ENCODE results near the gene SKI. TPM values are rescaled to one million over a fixed set of nuclear protein-coding genes. Genes with fewer than 3 reads are reported as not detected.

Gene SKI
- total RNA-seq, 1 experiment from 2014 or later = 89.5 TPM

GRCh38 chr1:2323451-2323974 is 95.4 kb downstream of the SKI start:
- no peak overlapping the region for H3K4me3 Mint-ChIP-seq
- H2AFZ ChIP-seq (ENCODE audit: low read length) = no peak overlapping the region
- no peak overlapping the region for H2BK12ac ChIP-seq (ENCODE audit: insufficient read length, low read depth, low read length)
- no peak overlapping the region for H3K27ac Mint-ChIP-seq
- H4K8ac ChIP-seq (replicated peaks; ENCODE audit: insufficient read length, low read depth, low read length) = no peak overlapping the region
- H3K23ac ChIP-seq (ENCODE audit: insufficient read length, low read depth, low read length) = no peak overlapping the region
- no peak overlapping the region for H2AK5ac ChIP-seq (ENCODE audit: insufficient read length, low read length)
- no CpG with 5 or more reads among the region's 16 CpGs for WGBS (ENCODE audit: extremely low coverage, insufficient read length, low lambda C conversion rate)
- peak overlapping the region; percentile 90; the same call in 1 of the 2 replicates for H2BK15ac ChIP-seq (ENCODE audit: low read depth, low read length)
- TF ChIP-seq CTCF (conservative IDR thresholded peaks at IDR 0.05) = no peak
- peak overlapping the region; percentile 61; the same call in 1 of the 2 replicates for H3K4ac ChIP-seq (ENCODE audit: low read depth, low read length)
- peak overlapping the region; percentile 69 for H2BK120ac ChIP-seq (ENCODE audit: low read depth, low read length, poor library complexity, severe bottlenecking)
- peak overlapping the region; percentile 90 for H4K91ac ChIP-seq (ENCODE audit: insufficient read length, low read depth, low read length)
- no peaks in the 10 kb centered on the region for H3K23me2 ChIP-seq (ENCODE audit: insufficient read length, low read depth, low read length, poor library complexity, severe bottlenecking)
- H2BK20ac ChIP-seq (ENCODE audit: low read depth, low read length, poor library complexity, severe bottlenecking) = no peak overlapping the region
- no peak overlapping the region for H3K9ac ChIP-seq (ENCODE audit: extremely low read depth, insufficient read length, low read length)
- H3K79me1 ChIP-seq (ENCODE audit: insufficient read depth, low read depth, low read length, poor library complexity, severe bottlenecking) = no peaks in the 10 kb centered on the region
- no peak overlapping the region for H3K56ac ChIP-seq (ENCODE audit: insufficient read length, low read depth, low read length)
- no peaks in the 10 kb centered on the region for H3K27me3 ChIP-seq (ENCODE audit: insufficient read depth, low read length)
- no peak overlapping the region for H2BK5ac ChIP-seq (ENCODE audit: insufficient read length, low read length)
- 0 out of 2 replicates have a peak overlapping the region, but pooled peaks have one; percentile 25 for H3K14ac ChIP-seq (ENCODE audit: insufficient read depth, low read length)
- H3K9me3 ChIP-seq (ENCODE audit: control insufficient read depth, low read depth, low read length) = no peaks in the 10 kb centered on the region
- H3K9me3 Mint-ChIP-seq = 0 out of 5 replicates have a peak, but pooled peaks cover 0 to 2% of the 10 kb centered on the region in 2 experiments
- H4K5ac ChIP-seq (ENCODE audit: insufficient read length, low read depth, low read length) = no peak overlapping the region
- H3K27me3 Mint-ChIP-seq (ENCODE audit: low read depth) = peaks cover 6% of the 10 kb centered on the region
- no peaks in the 10 kb centered on the region; a peak in 1 of 7 replicates for H3K36me3 Mint-ChIP-seq (ENCODE audit: insufficient read depth in 1 of 3, low read depth in 3 of 3)
- H3K4me2 ChIP-seq (ENCODE audit: insufficient read depth, insufficient read length, low read length) = no peak overlapping the region
- H3T11ph ChIP-seq (ENCODE audit: low read length) = no peak overlapping the region
- H4K20me1 ChIP-seq (ENCODE audit: control insufficient read depth, insufficient read depth, insufficient read length) = no peaks in the 10 kb centered on the region
- H3K18ac ChIP-seq (ENCODE audit: insufficient read length, low read depth, low read length) = no peak overlapping the region
- H3K27ac ChIP-seq (ENCODE audit: insufficient read length, low read depth, low read length) = no peak overlapping the region
- peaks cover 0 to 8% of the 10 kb centered on the region in 2 experiments; a peak in 2 of 4 replicates for H3K4me1 Mint-ChIP-seq
- no peaks in the 10 kb centered on the region for H3K79me2 ChIP-seq (ENCODE audit: insufficient read depth, low read length)
- no peaks in the 10 kb centered on the region for H3K4me1 ChIP-seq (ENCODE audit: insufficient read depth, low read length)
- no peak for DNase-seq
